ENCODE results near the gene CD44. TPM values are rescaled to one million over a fixed set of nuclear protein-coding genes. Genes with fewer than 3 reads are reported as not detected.

Gene CD44
- total and polyA plus RNA-seq, 10 of the 15 experiments (the other 5 are each of a cell fraction or from before 2014, with no cell fraction given), result 57.1 to 293 (median 120) TPM

GRCh38 chr11:35145271-35145670 is 6.3 kb downstream of the CD44 start (continued):
- TF ChIP-seq, protein P1, sequence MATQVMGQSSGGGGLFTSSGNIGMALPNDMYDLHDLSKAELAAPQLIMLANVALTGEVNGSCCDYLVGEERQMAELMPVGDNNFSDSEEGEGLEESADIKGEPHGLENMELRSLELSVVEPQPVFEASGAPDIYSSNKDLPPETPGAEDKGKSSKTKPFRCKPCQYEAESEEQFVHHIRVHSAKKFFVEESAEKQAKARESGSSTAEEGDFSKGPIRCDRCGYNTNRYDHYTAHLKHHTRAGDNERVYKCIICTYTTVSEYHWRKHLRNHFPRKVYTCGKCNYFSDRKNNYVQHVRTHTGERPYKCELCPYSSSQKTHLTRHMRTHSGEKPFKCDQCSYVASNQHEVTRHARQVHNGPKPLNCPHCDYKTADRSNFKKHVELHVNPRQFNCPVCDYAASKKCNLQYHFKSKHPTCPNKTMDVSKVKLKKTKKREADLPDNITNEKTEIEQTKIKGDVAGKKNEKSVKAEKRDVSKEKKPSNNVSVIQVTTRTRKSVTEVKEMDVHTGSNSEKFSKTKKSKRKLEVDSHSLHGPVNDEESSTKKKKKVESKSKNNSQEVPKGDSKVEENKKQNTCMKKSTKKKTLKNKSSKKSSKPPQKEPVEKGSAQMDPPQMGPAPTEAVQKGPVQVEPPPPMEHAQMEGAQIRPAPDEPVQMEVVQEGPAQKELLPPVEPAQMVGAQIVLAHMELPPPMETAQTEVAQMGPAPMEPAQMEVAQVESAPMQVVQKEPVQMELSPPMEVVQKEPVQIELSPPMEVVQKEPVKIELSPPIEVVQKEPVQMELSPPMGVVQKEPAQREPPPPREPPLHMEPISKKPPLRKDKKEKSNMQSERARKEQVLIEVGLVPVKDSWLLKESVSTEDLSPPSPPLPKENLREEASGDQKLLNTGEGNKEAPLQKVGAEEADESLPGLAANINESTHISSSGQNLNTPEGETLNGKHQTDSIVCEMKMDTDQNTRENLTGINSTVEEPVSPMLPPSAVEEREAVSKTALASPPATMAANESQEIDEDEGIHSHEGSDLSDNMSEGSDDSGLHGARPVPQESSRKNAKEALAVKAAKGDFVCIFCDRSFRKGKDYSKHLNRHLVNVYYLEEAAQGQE (IDR thresholded peaks at IDR 0.05; ENCODE audit: low read depth, low read length), result no peak
- no peak for TF ChIP-seq SUZ12 (IDR thresholded peaks at IDR 0.05; ENCODE audit: unreplicated experiment)
- TF ChIP-seq RAD21 (IDR thresholded peaks at IDR 0.05; ENCODE audit: insufficient read depth, low read depth, low read length), result peak; percentile 34; the same call in 1 of the 2 replicates
- no peak for TF ChIP-seq SMARCA5 (IDR thresholded peaks at IDR 0.05)
- no peak for TF ChIP-seq SREBF1 (IDR thresholded peaks at IDR 0.05; ENCODE audit: low read length)
- TF ChIP-seq SREBF2 (IDR thresholded peaks at IDR 0.05; ENCODE audit: low read length), result no peak
- TF ChIP-seq MTA3 (IDR thresholded peaks at IDR 0.05; ENCODE audit: borderline replicate concordance, low read length), result peak; percentile 85; the same call in 1 of the 2 replicates
- no peak for TF ChIP-seq HDGF (IDR thresholded peaks at IDR 0.05)
- peak; percentile 66 for TF ChIP-seq IRF4 (IDR thresholded peaks at IDR 0.05; ENCODE audit: low read depth, low read length)
- TF ChIP-seq IKZF2 (IDR thresholded peaks at IDR 0.05), result peak; percentile 77 to 81
- peak; percentile 76 to 93 for TF ChIP-seq EP300 (IDR thresholded peaks at IDR 0.05; ENCODE audit: borderline replicate concordance in 1 of 2, control insufficient read depth in 1 of 2, low read depth in 2 of 2, low read length in 2 of 2)
- TF ChIP-seq FOXM1 (IDR thresholded peaks at IDR 0.05; ENCODE audit: low read depth, low read length), result peak; percentile 93; the same call in 1 of the 2 replicates
- TF ChIP-seq ZNF207 (IDR thresholded peaks at IDR 0.05; ENCODE audit: borderline replicate concordance), result no peak
- no peak for TF ChIP-seq MAX (IDR thresholded peaks at IDR 0.05; ENCODE audit: low read depth, low read length)
- TF ChIP-seq STAT1 (conservative IDR thresholded peaks at IDR 0.05), result no peak
- peak; percentile 100 for TF ChIP-seq RUNX3 (IDR thresholded peaks at IDR 0.05; ENCODE audit: low read length)
- TF ChIP-seq MYB (IDR thresholded peaks at IDR 0.05; ENCODE audit: borderline replicate concordance, low read depth, low read length), result no peak
- no peak for TF ChIP-seq CBX5 (IDR thresholded peaks at IDR 0.05; ENCODE audit: low read depth)
- TF ChIP-seq NR2C1 (IDR thresholded peaks at IDR 0.05), result no peak
- TF ChIP-seq IRF5 (IDR thresholded peaks at IDR 0.05; ENCODE audit: borderline replicate concordance), result peak; percentile 58; the same call in 1 of the 2 replicates
- no peak for TF ChIP-seq FOXK2 (IDR thresholded peaks at IDR 0.05)
- TF ChIP-seq BCL11A (IDR thresholded peaks at IDR 0.05; ENCODE audit: low read depth, low read length), result peak; percentile 87; the same call in 1 of the 2 replicates
- no peak for TF ChIP-seq NRF1 (conservative IDR thresholded peaks at IDR 0.05; ENCODE audit: low read depth, low read length)
- TF ChIP-seq TCF12 (IDR thresholded peaks at IDR 0.05; ENCODE audit: low read depth, low read length), result peak; percentile 98
- peak; percentile 75; the same call in 1 of the 2 replicates for TF ChIP-seq GATAD2B (conservative IDR thresholded peaks at IDR 0.05; ENCODE audit: low read depth)
- no peak for TF ChIP-seq HDAC6 (IDR thresholded peaks at IDR 0.05; ENCODE audit: unreplicated experiment)
- TF ChIP-seq GABPA (IDR thresholded peaks at IDR 0.05; ENCODE audit: low read depth), result peak; percentile 50; the same call in 1 of the 2 replicates
- no peak for TF ChIP-seq ZNF24 (IDR thresholded peaks at IDR 0.05)
- no peak for TF ChIP-seq RB1 (IDR thresholded peaks at IDR 0.05; ENCODE audit: borderline replicate concordance)
- TF ChIP-seq ETV6 (conservative IDR thresholded peaks at IDR 0.05 in 1 of 2, IDR thresholded peaks at IDR 0.05 in 1 of 2; ENCODE audit: borderline replicate concordance in 1 of 2, low read depth in 1 of 2), result peak in 1 of 2 experiments; percentile 67; a peak in 1 of 4 replicates

Data from GM12878 (cell line).